NCI-H128 (cell line): ENCODE results near the gene ZPR1.

ENCODE experiments used
- DNase-seq: peaks from one replicate; lab custom pipeline; 2025; ENCODE audit not compliant: unreplicated experiment; lab: John Stamatoyannopoulos, UW

The ZPR1 gene

GRCh38 chr11:116792869-116793771 lies 5.3 kb upstream of the ZPR1 start:
- no peak for DNase-seq

GRCh38 chr11:116792144-116792868 lies 4.5 kb upstream of the ZPR1 start:
- no peak for DNase-seq

- no peak for DNase-seq
Measured at GRCh38 chr11:116791813-116792143, 4.0 kb upstream of the ZPR1 start, which contains the start of gene APOA5. Gene APOA5 (minus strand): TSS chr11:116791879. CDS start chr11:116791860, 19 bp downstream.

- peak; percentile 33 for DNase-seq
Measured at GRCh38 chr11:116791002-116791812, 3.4 kb upstream of the ZPR1 start.

DNA sequence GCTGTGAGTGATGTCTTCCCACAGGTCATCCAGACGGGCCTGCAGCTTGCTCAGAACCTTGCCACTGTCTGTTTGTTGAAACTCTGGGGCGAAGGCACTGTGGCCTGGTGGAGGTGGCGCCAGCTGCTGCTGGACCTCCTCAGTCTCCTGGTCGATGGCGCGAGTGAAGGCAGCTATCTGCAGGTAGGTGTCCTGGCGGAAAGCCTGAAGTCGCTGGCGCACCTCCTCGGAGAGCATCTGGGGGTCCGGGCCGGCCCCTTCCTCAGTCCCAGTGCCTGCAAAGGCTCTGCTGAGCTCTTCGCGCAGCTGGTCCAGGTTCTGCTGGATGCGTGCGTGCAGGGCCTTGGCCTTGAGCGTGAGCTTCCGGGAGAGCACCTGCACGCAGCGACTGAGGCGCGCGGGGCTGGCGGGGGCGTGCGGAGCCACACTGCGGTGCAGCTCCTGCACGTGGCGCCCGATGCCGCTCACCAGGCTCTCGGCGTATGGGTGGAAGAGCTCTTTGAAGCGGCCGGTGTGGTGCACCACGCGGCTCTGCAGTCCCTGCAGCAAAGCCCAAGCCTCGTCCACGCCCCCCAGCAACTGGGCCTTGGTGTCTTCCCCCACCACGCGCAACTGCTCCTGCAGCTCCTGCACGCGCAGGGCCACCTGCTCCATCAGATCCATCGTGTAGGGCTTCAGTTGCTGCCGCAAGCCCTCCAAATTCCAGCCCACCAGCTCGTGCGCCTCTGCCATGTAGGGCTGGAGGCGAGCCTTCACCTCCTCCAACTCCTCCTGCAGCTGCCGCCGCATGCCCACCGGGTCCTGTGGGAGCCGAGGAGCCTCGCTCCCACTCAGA lies 2.6 kb upstream of the ZPR1 start:
- DNase-seq, result no peak

- no peak for DNase-seq
Measured at GRCh38 chr11:116788975-116789374, 1.2 kb upstream of the ZPR1 start.

GRCh38 chr11:116788534-116788933 lies 711 bp upstream of the ZPR1 start:
- DNase-seq, result no peak

- DNase-seq, result no peak
Measured at GRCh38 chr11:116787436-116787785, 412 bp downstream of the ZPR1 start.

GRCh38 chr11:116786966-116787365 lies 857 bp downstream of the ZPR1 start:
- no peak for DNase-seq

DNA sequence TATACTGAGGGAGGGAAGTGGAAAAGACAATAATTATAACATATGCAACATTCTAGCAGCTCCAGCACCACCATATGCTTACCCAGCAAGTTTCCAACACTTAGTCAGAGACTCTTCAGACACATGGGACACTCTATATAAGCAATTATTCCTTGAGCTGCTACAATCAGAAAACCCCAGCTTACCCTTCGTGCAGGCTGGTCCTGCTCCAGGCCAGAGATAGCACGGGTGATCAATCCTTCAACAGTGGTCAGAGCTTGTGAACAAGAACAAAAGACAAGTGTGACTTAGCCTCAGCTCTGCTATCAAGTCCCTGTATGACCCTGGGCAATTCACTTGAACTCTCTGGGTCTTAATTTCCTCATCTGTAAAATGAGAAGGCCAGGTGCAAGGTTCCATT lies 1.5 kb downstream of the ZPR1 start:
- no peak for DNase-seq

GRCh38 chr11:116782728-116783127 lies 5.1 kb downstream of the ZPR1 start:
- DNase-seq, result no peak

GRCh38 chr11:116778556-116778955 lies 9.3 kb downstream of the ZPR1 start:
- no peak for DNase-seq

DNA sequence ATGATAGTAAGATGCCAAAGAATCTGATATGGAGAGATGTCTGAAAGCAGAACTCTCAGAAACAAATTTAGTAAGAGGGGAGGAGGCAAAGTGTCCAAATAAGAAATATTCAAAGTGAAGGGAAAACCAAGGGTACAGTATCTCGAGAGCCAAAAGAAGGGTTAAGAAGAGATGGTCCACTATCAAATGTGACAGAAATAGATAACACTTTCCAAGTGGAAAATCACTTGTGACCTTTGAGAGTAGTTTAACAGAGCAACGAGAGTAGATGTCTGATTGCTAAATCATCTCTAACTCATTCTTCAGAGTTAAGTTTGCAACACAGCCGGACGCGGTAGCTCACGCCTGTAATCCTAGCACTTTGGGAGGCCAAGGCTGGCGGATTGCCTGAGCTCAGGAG lies 10.8 kb downstream of the ZPR1 start:
- DNase-seq, result no peak

GRCh38 chr11:116776522-116776984 lies 11.3 kb downstream of the ZPR1 start:
- no peak for DNase-seq

- DNase-seq, result no peak
Measured at GRCh38 chr11:116775975-116776374, 11.8 kb downstream of the ZPR1 start.

- no peak for DNase-seq
Measured at GRCh38 chr11:116774661-116775060, 13.2 kb downstream of the ZPR1 start.

- DNase-seq, result no peak
Measured at GRCh38 chr11:116773203-116774097, 14.4 kb downstream of the ZPR1 start.

DNA sequence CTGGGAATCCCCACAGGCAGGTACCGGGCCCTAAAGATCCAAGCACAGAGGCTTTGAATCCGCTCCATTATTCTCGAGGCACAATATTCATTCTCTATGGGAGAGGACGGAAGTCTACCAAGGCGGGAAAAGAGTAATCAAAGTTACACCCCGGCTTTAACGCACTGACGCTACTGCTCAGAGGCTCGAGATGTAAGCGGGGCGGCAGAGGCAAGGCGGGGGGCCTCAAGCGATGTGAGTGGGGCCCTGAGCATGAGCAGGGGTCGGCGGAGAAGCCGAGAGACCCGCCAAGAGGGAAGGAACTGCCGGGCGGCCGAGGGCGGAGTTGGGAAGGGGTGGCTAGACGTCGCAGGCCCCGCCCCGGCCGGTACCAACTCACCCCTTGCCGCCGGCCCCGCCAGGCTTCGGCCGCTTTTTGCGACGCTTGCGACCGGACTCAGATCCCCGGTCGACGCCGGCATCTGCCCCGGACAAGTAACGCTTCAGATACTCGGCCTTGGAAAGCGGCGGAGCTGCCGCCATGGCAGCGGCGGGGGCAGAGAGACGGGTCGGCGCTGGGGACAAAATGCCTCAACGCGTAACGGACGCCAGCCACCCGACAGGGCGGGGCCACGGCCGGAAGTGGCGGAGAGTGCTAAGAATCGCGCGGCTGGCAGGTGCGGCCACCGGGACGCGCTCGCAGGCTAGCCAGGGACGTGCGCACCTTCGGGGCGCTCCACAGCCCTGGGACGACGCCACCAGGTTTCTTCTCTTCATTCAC lies 15.2 kb downstream of the ZPR1 start, which contains the start of gene BUD13:
Gene BUD13, minus strand, starts transcription at position 545 of the 760 bp plus-strand sequence. Its CDS starts 23 bp downstream, at position 522.
- DNase-seq, result peak; percentile 78

DNA sequence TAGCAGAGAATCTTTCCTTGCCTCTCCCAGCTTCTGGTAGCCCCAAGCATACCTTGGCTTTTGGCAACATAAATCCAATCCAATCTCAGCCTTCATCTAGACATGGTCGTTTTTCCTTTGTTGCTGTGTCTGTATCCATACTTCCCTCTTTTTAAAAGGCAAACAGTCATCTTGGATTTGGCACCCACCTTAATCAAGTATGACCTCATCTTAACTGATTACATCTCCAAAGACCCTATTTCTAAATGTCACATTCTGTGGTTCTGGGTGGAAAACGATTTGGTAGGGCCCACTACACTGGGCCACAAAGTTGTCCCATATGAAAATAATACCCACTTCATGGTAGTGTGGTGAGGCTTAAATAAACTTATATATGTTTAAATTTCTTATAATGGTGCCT lies 15.9 kb downstream of the ZPR1 start:
- no peak for DNase-seq
